Measurements from ENCODE around the gene CCDC92B. TPM values are rescaled to one million over a fixed set of nuclear protein-coding genes. Genes with fewer than 3 reads are reported as not detected.

The CCDC92B gene
- total RNA-seq, 1 donor from 2014 or later: 0.17 TPM

DNA sequence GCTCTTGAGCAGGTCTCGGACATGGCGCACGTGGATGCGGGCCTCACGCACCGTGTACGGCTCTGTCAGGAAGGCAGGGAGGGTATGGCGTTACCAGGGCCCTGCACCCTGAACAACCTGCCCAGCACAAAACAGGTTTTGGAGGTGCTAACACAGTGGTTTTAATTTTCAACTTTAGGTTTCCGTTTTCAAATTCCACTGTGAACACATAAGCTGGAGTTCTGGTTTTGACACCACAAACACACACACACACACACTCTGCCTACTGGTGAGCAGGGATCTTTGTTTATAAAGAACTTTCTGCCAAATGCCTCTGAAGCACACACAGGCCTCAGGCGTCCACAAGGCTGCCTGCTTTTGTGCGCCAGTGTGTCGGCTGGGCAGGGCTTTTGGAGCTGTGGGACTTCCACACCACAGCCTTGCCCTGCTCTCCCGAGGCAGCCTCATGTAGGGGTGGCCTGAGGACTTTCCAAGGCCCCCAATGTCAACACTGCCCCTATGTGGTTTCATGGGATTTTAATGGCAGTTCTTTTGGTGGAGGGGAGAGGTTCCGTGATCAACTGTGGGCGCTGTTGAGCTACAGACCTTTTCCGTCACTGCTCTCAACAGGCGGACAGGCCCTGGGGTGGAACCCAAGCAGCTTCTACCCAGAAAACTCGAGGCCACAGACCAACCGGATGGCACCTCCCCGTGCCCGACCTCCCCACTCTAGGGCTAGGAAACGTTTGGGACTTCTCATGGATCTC is 47.3 kb downstream of the CCDC92B start:
- peaks cover 14% of the 10 kb centered on the region for H3K4me1 ChIP-seq

GRCh38 chr17:2701161-2701995 is 48.1 kb downstream of the CCDC92B start:
- H3K27me3 ChIP-seq: no peaks in the 10 kb centered on the region
- no peak overlapping the region for H3K27ac ChIP-seq
- DNase-seq (ENCODE audit: low spot score): no peak
- no peak overlapping the region for H3K4me3 Mint-ChIP-seq
- TF ChIP-seq EZH2phosphoT487 (IDR thresholded peaks at IDR 0.05) (no peak), CTCF (IDR thresholded peaks at IDR 0.05) (no peak), EZH2 (IDR thresholded peaks at IDR 0.05) (no peak)
- H4K20me1 ChIP-seq (ENCODE audit: low read depth): peaks cover 14% of the 10 kb centered on the region
- H3K9ac ChIP-seq: no peak overlapping the region
- no peak overlapping the region for H2AFZ ChIP-seq (replicated peaks)
- peaks cover 10% of the 10 kb centered on the region for H3K79me2 ChIP-seq (ENCODE audit: low read depth)
- peaks cover 5% of the 10 kb centered on the region for H3K27me3 Mint-ChIP-seq (ENCODE audit: insufficient read depth, low read depth)
- peaks cover 2% of the 10 kb centered on the region for H3K36me3 Mint-ChIP-seq
- H3F3A ChIP-seq (ENCODE audit: low read depth): no peaks in the 10 kb centered on the region
- no peak overlapping the region for H3K27ac Mint-ChIP-seq
- no peaks in the 10 kb centered on the region for H3K36me3 ChIP-seq
- no peaks in the 10 kb centered on the region for H3K9me3 ChIP-seq (ENCODE audit: low read depth)
- H3K4me2 ChIP-seq: no peak overlapping the region
- peaks cover 14% of the 10 kb centered on the region for H3K4me1 ChIP-seq
- peaks cover 9% of the 10 kb centered on the region for H3K4me1 Mint-ChIP-seq
- no peaks in the 10 kb centered on the region for H3K9me3 Mint-ChIP-seq
- no peak overlapping the region for H3K4me3 ChIP-seq

More for the DNA sequence above, 47.3 kb downstream of the CCDC92B start:
- H3K9ac ChIP-seq: no peak overlapping the region
- H3K36me3 Mint-ChIP-seq: peaks cover 2% of the 10 kb centered on the region
- peaks cover 16% of the 10 kb centered on the region for H3K79me2 ChIP-seq (ENCODE audit: low read depth)
- H3K4me1 Mint-ChIP-seq: peaks cover 9% of the 10 kb centered on the region
- no peak overlapping the region for H3K27ac ChIP-seq
- H3F3A ChIP-seq (ENCODE audit: low read depth): no peaks in the 10 kb centered on the region
- no peak overlapping the region for H3K4me3 Mint-ChIP-seq
- no peaks in the 10 kb centered on the region for H3K9me3 Mint-ChIP-seq
- H2AFZ ChIP-seq (replicated peaks): no peak overlapping the region
- H3K27ac Mint-ChIP-seq: no peak overlapping the region
- DNase-seq (ENCODE audit: low spot score): no peak
- no peaks in the 10 kb centered on the region for H3K36me3 ChIP-seq
- no peak for TF ChIP-seq EZH2phosphoT487 (IDR thresholded peaks at IDR 0.05)
- TF ChIP-seq CTCF (IDR thresholded peaks at IDR 0.05): peak; percentile 18
- H3K4me3 ChIP-seq: no peak overlapping the region
- H3K9me3 ChIP-seq (ENCODE audit: low read depth): no peaks in the 10 kb centered on the region
- no peaks in the 10 kb centered on the region for H3K27me3 ChIP-seq
- peaks cover 22% of the 10 kb centered on the region for H4K20me1 ChIP-seq (ENCODE audit: low read depth)
- H3K27me3 Mint-ChIP-seq (ENCODE audit: insufficient read depth, low read depth): peaks cover 5% of the 10 kb centered on the region
- H3K4me2 ChIP-seq: no peak overlapping the region

GRCh38 chr17:2700491-2701141 is 48.8 kb downstream of the CCDC92B start:
- H3K4me2 ChIP-seq: no peak overlapping the region
- DNase-seq (ENCODE audit: low spot score): no peak
- H3K4me3 ChIP-seq: no peak overlapping the region
- H3K4me1 ChIP-seq: peaks cover 11% of the 10 kb centered on the region
- H4K20me1 ChIP-seq (ENCODE audit: low read depth): peaks cover 9% of the 10 kb centered on the region
- H3K9ac ChIP-seq: no peak overlapping the region
- no peak overlapping the region for H3K4me3 Mint-ChIP-seq
- H3K36me3 Mint-ChIP-seq: peaks cover 2% of the 10 kb centered on the region
- H2AFZ ChIP-seq (replicated peaks): no peak overlapping the region
- H3K27me3 ChIP-seq: no peaks in the 10 kb centered on the region
- H3K79me2 ChIP-seq (ENCODE audit: low read depth): peaks cover 2% of the 10 kb centered on the region
- H3K9me3 Mint-ChIP-seq: no peaks in the 10 kb centered on the region
- H3K27me3 Mint-ChIP-seq (ENCODE audit: insufficient read depth, low read depth): peaks cover 5% of the 10 kb centered on the region
- peaks cover 8% of the 10 kb centered on the region for H3K4me1 Mint-ChIP-seq
- H3K9me3 ChIP-seq (ENCODE audit: low read depth): no peaks in the 10 kb centered on the region
- no peak overlapping the region for H3K27ac Mint-ChIP-seq
- no peak overlapping the region for H3K27ac ChIP-seq
- TF ChIP-seq EZH2 (IDR thresholded peaks at IDR 0.05) (no peak), EZH2phosphoT487 (IDR thresholded peaks at IDR 0.05) (no peak), CTCF (IDR thresholded peaks at IDR 0.05) (no peak)
- H3F3A ChIP-seq (ENCODE audit: low read depth): no peaks in the 10 kb centered on the region
- no peaks in the 10 kb centered on the region for H3K36me3 ChIP-seq

All from neural progenitor cell (in vitro differentiated cells).